GM23338 (cell line): ENCODE results near the gene SPINT1. TPM values are rescaled to one million over a fixed set of nuclear protein-coding genes. Genes with fewer than 3 reads are reported as not detected.

Experiments
- CREB1 ChIP-seq: fragments of 250-450 bp; sonication (Bioruptor Pico); IDR thresholded peaks from 2 replicates; pipeline ENCODE4 v1.5.0; 2020; ENCODE audit warnings: low read depth, mild to moderate bottlenecking, moderate library complexity
- CTCF ChIP-seq, 2 experiments: fragments of 200-600 bp in 1 of 2; sonication (generic) in 1 of 2; conservative IDR thresholded peaks; 2 replicates each; pipeline versions ENCODE4 v1.5.1 to v1.6.1; 2016 to 2017; ENCODE audit warnings: antibody characterized with exemption in 2 of 2, low read depth in 2 of 2, mild to moderate bottlenecking in 2 of 2, moderate library complexity in 1 of 2
- EZH2 ChIP-seq: fragments of 200-600 bp; sonication (generic); IDR thresholded peaks from one replicate; pipeline ENCODE4 v1.8.0; 2017; ENCODE audit warnings: antibody characterized with exemption, mild to moderate bottlenecking, low read depth; ENCODE audit not compliant: unreplicated experiment
- JUNB ChIP-seq: IDR thresholded peaks from one replicate; pipeline ENCODE4 v1.6.1; 2016; ENCODE audit warnings: antibody characterized with exemption; ENCODE audit not compliant: unreplicated experiment
- NANOG ChIP-seq: IDR thresholded peaks from 2 replicates; pipeline ENCODE4 v1.6.1; 2016; ENCODE audit warnings: antibody characterized with exemption, borderline replicate concordance
- POLR2AphosphoS5 ChIP-seq: IDR thresholded peaks from 2 replicates; pipeline ENCODE4 v1.6.1; 2016; ENCODE audit warnings: antibody characterized with exemption, low read depth
- STAT1 ChIP-seq: IDR thresholded peaks from one replicate; pipeline ENCODE4 v1.6.1; 2016; ENCODE audit warnings: antibody characterized with exemption; ENCODE audit not compliant: unreplicated experiment
- polyA plus RNA-seq: library from polyadenylated mRNA; unstranded; fragments of >200 nt; fragmentation: Nextera tagmentation; extraction: Ambion mirVana; gene quantifications from 2 replicates; pipeline ENCODE4 v1.2.1, GENCODE V29; 2016
- total RNA-seq: library from RNA; depleted of rRNA; stranded (reverse); fragments of >200 nt; shearing (Covaris generic); gene quantifications from 2 replicates; pipeline ENCODE4 v1.2.3, GENCODE V29; 2014
- TF ChIP-seq, protein P1 (sequence below): fragments of 250-450 bp; sonication (Bioruptor Pico); IDR thresholded peaks from 2 replicates; pipeline ENCODE4 v1.5.0; 2020; ENCODE audit warnings: mild to moderate bottlenecking, moderate library complexity

The SPINT1 gene
- total and polyA plus RNA-seq, 2 experiments from 2014 or later: 41.3 to 253 TPM

- TF ChIP-seq, protein P1, sequence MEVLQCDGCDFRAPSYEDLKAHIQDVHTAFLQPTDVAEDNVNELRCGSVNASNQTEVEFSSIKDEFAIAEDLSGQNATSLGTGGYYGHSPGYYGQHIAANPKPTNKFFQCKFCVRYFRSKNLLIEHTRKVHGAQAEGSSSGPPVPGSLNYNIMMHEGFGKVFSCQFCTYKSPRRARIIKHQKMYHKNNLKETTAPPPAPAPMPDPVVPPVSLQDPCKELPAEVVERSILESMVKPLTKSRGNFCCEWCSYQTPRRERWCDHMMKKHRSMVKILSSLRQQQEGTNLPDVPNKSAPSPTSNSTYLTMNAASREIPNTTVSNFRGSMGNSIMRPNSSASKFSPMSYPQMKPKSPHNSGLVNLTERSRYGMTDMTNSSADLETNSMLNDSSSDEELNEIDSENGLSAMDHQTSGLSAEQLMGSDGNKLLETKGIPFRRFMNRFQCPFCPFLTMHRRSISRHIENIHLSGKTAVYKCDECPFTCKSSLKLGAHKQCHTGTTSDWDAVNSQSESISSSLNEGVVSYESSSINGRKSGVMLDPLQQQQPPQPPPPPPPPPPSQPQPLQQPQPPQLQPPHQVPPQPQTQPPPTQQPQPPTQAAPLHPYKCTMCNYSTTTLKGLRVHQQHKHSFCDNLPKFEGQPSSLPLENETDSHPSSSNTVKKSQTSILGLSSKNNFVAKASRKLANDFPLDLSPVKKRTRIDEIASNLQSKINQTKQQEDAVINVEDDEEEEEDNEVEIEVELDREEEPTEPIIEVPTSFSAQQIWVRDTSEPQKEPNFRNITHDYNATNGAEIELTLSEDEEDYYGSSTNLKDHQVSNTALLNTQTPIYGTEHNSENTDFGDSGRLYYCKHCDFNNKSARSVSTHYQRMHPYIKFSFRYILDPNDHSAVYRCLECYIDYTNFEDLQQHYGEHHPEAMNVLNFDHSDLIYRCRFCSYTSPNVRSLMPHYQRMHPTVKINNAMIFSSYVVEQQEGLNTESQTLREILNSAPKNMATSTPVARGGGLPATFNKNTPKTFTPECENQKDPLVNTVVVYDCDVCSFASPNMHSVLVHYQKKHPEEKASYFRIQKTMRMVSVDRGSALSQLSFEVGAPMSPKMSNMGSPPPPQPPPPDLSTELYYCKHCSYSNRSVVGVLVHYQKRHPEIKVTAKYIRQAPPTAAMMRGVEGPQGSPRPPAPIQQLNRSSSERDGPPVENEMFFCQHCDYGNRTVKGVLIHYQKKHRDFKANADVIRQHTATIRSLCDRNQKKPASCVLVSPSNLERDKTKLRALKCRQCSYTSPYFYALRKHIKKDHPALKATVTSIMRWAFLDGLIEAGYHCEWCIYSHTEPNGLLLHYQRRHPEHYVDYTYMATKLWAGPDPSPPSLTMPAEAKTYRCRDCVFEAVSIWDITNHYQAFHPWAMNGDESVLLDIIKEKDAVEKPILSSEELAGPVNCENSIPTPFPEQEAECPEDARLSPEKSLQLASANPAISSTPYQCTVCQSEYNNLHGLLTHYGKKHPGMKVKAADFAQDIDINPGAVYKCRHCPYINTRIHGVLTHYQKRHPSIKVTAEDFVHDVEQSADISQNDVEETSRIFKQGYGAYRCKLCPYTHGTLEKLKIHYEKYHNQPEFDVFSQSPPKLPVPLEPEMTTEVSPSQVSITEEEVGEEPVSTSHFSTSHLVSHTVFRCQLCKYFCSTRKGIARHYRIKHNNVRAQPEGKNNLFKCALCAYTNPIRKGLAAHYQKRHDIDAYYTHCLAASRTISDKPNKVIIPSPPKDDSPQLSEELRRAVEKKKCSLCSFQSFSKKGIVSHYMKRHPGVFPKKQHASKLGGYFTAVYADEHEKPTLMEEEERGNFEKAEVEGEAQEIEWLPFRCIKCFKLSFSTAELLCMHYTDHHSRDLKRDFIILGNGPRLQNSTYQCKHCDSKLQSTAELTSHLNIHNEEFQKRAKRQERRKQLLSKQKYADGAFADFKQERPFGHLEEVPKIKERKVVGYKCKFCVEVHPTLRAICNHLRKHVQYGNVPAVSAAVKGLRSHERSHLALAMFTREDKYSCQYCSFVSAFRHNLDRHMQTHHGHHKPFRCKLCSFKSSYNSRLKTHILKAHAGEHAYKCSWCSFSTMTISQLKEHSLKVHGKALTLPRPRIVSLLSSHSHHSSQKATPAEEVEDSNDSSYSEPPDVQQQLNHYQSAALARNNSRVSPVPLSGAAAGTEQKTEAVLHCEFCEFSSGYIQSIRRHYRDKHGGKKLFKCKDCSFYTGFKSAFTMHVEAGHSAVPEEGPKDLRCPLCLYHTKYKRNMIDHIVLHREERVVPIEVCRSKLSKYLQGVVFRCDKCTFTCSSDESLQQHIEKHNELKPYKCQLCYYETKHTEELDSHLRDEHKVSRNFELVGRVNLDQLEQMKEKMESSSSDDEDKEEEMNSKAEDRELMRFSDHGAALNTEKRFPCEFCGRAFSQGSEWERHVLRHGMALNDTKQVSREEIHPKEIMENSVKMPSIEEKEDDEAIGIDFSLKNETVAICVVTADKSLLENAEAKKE (CRISPR knock-in tag): no peak
- TF ChIP-seq EZH2: no peak
- no peak for TF ChIP-seq POLR2AphosphoS5
- TF ChIP-seq STAT1: no peak
- TF ChIP-seq CTCF (conservative IDR thresholded peaks at IDR 0.05; ENCODE audit: low read depth in 2 of 2): no peak
- no peak for TF ChIP-seq CREB1 (CRISPR knock-in tag)
- TF ChIP-seq JUNB: no peak
- no peak for TF ChIP-seq NANOG
Observed at GRCh38 chr15:40852529-40852928, 8.7 kb downstream of the SPINT1 start (continued).
